Suppressor macrophage (primary cell): ENCODE measurements around the gene BCL11B.
A peak's percentile ranks its signal among the peaks of the same experiment; 100 is the strongest.

ENCODE experiments used
- DNase-seq, 4 experiments: peaks; one replicate each; pipeline ENCODE4 v3.0.0-alpha.2; 2020 to 2022
- total RNA-seq, 17 experiments: gene quantifications; one replicate each; lab custom pipeline; 2026; ENCODE audit warnings: mixed read lengths in 6 of 17, inconsistent platforms in 3 of 17; lab: John Stamatoyannopoulos, UW

The BCL11B gene
- total RNA-seq, result 0 to 2.9 (median 0.04) reads per million in 17 experiments

- DNase-seq, result peak; percentile 35 to 57 (median 48)
Observed at GRCh38 chr14:99271951-99272631, at the start of gene BCL11B. BCL11B (minus strand) TSS chr14:99272197; CDS start chr14:99271218, 979 bp downstream.

GRCh38 chr14:99321236-99321925 lies 49.4 kb upstream of the BCL11B start:
- no peak for DNase-seq

- no peak for DNase-seq
Observed at GRCh38 chr14:99320621-99321235, 48.7 kb upstream of the BCL11B start.

- peak; percentile 46 to 70 (median 57) for DNase-seq
Observed at GRCh38 chr14:99320105-99320572, 48.1 kb upstream of the BCL11B start.

GRCh38 chr14:99318959-99319295 lies 46.9 kb upstream of the BCL11B start:
- no peak for DNase-seq

- DNase-seq, result no peak
Observed at GRCh38 chr14:99318091-99318958, 46.3 kb upstream of the BCL11B start.

GRCh38 chr14:99317231-99318090 lies 45.5 kb upstream of the BCL11B start:
- no peak for DNase-seq

- no peak for DNase-seq
Observed at GRCh38 chr14:99316281-99317163, 44.5 kb upstream of the BCL11B start.

- DNase-seq, result no peak
Observed at GRCh38 chr14:99315197-99315596, 43.2 kb upstream of the BCL11B start.

GRCh38 chr14:99314623-99315022 lies 42.6 kb upstream of the BCL11B start:
- no peak for DNase-seq

GRCh38 chr14:99313234-99313633 lies 41.2 kb upstream of the BCL11B start:
- DNase-seq, result no peak

- DNase-seq, result no peak
Observed at GRCh38 chr14:99312106-99312505, 40.1 kb upstream of the BCL11B start.

- no peak for DNase-seq
Observed at GRCh38 chr14:99309220-99309766, 37.3 kb upstream of the BCL11B start.

- DNase-seq, result no peak
Observed at GRCh38 chr14:99304208-99304607, 32.2 kb upstream of the BCL11B start.

- no peak for DNase-seq
Observed at GRCh38 chr14:99300190-99300589, 28.2 kb upstream of the BCL11B start.

GRCh38 chr14:99296517-99296916 lies 24.5 kb upstream of the BCL11B start:
- DNase-seq, result no peak

- no peak for DNase-seq
Observed at GRCh38 chr14:99289394-99290189, 17.6 kb upstream of the BCL11B start.

- no peak for DNase-seq
Observed at GRCh38 chr14:99288948-99289347, 17.0 kb upstream of the BCL11B start.

- no peak for DNase-seq
Observed at GRCh38 chr14:99287269-99287942, 15.4 kb upstream of the BCL11B start.
